ENCODE data around the gene FBRS. TPM values are rescaled to one million over a fixed set of nuclear protein-coding genes. Genes with fewer than 3 reads are reported as not detected.
A peak's percentile ranks its signal among the peaks of the same experiment; 100 is the strongest.
"Not testable (repeated sequence)": the region's sequence is repeated elsewhere in the genome, so short reads cannot be mapped to it uniquely, and the experiment has no call there.

The FBRS gene
- 33.2 TPM for total RNA-seq
- long read RNA-seq, partial matches to known transcripts: 38 of 45 reads
- long read RNA-seq, other reads (novel, unspliced or antisense): 3 of 45 reads

- peak; percentile 100 for DNase-seq (ENCODE audit: low spot score)
- intact Hi-C loops (cut with DNase I): loop anchor here (5.0 kb wide), 1 partner anchor 264 kb away; the partner anchor contains the start of gene FBXL19
These were observed at the start of gene FBRS for GRCh38 chr16:30657866-30658730. Gene FBRS (plus strand): TSS chr16:30658431. CDS start chr16:30659519, 1,088 bp downstream.

DNA sequence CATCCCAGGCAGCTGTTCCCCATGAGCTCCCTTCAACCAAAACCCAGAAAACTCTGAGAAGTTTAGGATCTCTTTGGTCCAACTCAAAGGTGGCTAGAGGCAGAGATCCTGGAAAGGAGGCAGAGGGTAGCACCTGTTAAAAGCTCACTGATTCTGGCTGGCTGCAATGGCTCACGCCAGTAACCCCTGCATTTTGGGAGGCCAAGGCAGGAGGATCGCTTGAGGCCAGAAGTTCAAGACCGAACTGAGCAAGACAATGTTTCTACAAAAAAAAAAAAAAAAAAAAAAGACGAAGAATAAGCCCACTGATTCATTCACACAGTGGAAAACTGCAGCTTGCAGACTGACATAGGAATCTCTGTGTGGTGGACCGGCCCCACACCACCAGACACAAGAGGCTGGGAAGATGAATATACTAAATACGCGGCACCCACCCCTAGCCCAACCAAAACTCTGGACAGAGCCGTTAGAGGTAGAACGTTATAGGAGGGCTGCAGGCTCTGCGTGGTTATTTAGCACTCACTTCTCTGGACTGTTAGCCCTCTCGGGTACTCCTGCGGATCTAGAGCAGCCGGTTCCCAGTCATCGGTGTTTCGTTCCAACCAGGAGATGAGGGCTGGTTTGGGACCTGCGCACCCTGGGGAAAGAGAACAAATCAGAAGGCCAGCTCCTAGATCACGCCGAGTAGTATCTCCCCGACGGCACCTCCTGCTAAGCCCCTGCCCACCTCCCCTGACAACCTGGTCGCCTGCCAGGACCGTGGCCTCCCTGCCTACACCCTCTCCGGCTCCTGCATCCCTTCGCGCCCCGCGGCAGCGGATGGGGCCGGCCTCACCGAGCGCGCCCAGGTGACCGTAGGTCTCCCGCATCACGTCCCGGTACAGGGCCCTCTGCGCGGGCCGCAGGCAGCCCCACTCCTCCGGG, 49.0 kb upstream of the FBRS start:
- DNase-seq (ENCODE audit: low spot score): peak; percentile 79
- intact Hi-C loops (cut with DNase I): no loop called here

GRCh38 chr16:30609926-30610839, 48.0 kb upstream of the FBRS start, which contains the start of gene ZNF689:
Gene ZNF689 (minus strand): TSS chr16:30610389. CDS start chr16:30610041, 348 bp downstream.
- intact Hi-C loops (cut with DNase I): no loop called here
- peak; percentile 97 for DNase-seq (ENCODE audit: low spot score)

DNA sequence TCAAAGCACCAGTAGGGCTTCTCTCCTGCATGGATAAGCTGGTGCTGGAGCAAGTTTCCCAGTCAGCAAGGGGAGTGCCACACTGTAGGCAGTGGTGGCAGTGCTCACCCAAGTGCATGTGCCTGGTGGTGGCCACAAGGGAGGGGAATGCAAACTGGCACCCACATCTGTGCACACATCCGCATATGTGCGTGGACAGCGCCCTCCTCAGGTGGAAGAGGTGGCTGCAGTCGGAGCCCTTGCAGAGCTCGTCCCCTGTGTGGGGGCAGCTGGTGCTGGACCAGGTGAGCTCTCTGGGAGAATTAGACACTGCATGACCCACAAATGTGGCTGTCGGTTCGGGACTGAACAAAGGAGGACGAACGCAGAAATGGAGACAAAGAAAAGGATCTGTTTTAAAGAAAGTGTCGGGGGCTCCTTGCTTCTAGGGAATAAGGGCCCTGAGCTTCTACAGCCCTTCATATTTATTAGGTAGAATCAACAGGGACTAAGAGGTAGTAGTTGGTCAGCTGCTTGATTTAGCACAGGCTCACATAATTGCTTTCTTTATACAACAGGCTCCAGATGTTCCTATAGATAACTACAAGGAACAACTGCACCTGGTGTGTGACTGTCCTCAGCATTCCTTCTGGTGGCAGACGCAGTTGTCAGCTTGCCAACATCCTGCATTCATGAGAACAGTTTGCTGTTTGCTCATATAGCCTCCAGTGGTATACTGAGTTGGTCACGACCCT, 42.7 kb upstream of the FBRS start:
- DNase-seq (ENCODE audit: low spot score): no peak
- intact Hi-C loops (cut with DNase I): no loop called here

- no peak for DNase-seq (ENCODE audit: low spot score)
- intact Hi-C loops (cut with DNase I): no loop called here
These were observed 39.0 kb upstream of the FBRS start for GRCh38 chr16:30619202-30619601.

GRCh38 chr16:30619638-30620037, 38.6 kb upstream of the FBRS start:
- intact Hi-C loops (cut with DNase I): no loop called here
- DNase-seq (ENCODE audit: low spot score): no peak

DNA sequence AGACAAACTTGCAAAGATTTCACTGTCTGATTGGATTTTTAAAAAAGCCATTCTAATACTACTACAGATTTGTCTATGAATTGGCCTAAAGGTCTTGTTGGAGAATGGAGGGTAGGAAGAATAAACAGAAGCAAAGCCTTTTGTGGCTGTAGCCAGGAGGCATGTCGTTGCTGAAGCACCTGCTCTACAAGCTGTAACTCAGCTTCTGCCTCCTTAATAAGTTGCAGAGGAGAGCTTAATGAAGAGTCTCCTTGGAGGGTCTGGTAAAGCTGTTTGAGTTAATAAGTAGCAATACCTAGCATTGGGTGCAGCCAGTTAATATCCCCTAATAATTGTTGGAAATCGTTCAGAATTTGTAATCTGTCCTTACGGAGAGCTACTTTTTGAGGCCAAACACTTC, 38.1 kb upstream of the FBRS start:
- intact Hi-C loops (cut with DNase I): no loop called here
- DNase-seq (ENCODE audit: low spot score): no peak

DNA sequence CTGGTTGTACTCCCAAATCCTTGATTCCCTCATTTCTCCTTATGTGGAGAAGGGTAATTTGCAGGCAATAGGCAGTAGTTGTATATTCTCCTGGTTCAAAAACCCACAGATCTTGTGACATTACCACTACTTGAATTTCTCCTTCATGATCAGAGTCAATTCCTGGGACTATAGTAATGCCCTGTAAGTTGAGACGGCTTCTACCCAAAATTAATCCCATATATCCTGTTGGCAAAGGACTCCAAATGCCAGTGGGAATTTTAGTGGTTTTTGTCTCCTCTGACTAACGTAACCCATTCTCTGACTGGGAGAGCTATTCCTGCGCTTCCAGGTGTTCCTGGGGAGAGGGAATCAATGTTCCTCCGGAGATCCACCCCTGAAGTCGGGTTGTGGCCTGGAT, 36.5 kb upstream of the FBRS start:
- intact Hi-C loops (cut with DNase I): no loop called here
- DNase-seq (ENCODE audit: low spot score): no peak

DNA sequence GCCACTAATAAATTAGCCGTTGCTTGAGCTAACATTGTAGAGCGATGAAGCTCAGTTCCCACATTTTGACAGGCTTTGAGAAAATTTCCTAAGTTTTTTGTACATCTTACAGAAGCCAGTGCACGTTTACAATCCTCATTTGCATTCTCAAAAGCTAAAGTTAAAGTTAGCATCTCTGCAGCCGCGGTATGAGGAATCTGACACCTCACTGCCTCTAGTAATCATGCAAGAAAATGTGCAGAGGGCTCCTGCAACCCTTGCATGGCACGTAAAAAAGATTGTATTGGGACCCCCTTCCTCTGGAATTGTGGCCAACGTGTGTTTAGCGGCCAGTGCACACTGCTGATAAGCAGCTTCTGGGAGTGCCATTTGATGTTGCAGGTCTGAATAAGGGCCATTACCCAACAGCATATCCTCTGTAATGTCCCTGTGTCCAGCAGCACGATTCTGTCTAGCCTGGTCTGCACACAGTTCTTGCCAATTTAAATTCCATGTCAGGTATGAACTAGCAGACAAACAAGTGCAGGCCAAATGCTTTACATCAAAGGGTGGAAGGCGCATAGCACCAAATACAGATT, 35.7 kb upstream of the FBRS start:
- intact Hi-C loops (cut with DNase I): no loop called here
- DNase-seq (ENCODE audit: low spot score): no peak

GRCh38 chr16:30623536-30624283, 34.5 kb upstream of the FBRS start:
- no peak for DNase-seq (ENCODE audit: low spot score)
- intact Hi-C loops (cut with DNase I): no loop called here

- intact Hi-C loops (cut with DNase I): no loop called here
- no peak for DNase-seq (ENCODE audit: low spot score)
These were observed 32.0 kb upstream of the FBRS start for GRCh38 chr16:30626236-30626635.

DNA sequence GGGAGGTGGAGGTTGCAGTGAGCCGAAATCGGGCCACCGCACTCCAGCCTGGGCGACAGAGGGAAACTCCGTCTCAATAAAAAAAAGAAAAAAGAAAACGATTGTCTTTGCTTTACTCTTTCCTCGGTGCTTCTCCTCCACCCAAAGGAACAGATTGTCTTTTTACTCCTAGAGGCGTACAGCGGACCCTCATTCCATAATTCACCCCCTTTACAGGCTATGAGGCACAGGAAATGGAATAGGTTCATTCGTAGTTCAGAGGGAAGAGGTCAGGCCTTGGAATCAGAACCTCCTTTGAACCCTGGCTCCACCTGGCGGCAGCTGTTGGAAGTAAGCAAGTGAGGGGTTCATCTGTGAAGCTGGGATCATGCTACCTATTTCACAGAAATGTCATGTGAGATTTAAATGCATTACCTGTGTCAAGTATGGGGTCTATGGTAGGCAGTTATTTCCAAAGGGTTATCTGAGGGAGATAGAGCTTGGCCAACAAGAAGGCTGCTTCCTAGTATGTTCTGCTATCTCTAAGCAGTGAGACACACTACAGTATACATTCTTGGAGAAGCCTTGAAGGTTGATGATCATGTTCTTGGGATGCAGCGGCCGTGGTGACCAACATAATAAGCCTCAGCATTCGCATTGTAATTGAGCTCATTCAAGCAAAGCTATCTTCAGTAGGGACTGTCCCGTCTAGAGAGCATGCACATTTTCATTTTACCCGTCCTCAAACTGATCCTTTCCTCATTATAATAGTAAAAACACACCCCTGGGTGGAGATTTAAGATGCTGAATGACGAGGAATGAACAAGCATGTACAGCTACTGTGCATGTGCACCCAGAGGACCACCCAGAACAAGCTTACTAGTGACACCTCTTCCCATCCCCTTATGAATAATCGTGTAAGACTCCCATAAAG, 29.3 kb upstream of the FBRS start:
- peak; percentile 93 for DNase-seq (ENCODE audit: low spot score)
- intact Hi-C loops (cut with DNase I): loop anchor here (2.0 kb wide), 1 partner anchor 70 kb away; the partner anchor contains the start of gene ZNF764

DNA sequence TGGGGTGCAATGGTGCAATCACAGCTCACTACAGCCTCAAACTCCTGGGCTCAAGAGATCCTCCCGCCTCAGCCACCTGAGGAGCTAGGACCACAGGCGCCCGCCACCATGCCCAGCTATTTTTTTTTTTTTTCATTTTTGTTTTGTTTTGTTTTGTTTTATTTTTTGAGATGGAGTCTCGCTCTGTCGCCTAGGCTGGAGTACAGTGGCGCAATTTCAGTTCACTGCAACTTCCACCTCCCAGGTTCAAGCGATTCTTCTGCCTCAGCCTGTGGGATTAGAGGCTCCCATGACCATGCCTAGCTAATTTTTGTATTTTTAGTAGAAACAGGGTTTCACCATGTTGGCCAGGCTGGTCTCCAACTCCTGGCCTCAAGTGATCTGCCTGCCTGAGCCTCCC, 25.8 kb upstream of the FBRS start:
- DNase-seq (ENCODE audit: low spot score): not testable (repeated sequence)
- intact Hi-C loops (cut with DNase I): loop anchor here (5.0 kb wide), 1 partner anchor 60 kb away; the partner anchor contains the start of gene ZNF688

DNA sequence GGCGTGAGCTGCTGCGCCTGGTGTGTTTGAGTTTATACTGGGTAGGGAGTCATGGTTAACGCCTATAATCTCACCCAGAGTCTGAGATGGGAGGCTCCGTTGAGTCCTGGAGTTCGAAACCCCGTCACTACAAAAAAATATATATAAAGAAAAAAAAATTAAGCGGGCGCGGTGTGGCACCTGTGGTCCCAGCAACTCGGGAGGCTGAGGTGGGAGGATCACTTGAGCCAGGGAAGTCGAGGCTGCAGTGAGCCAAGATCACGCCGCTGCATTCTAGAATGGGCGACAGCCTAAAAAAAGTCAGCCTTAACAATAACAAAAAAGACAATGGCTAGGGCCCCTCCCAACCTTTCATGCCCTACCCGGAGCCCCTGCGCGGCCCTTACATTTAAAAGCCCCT, 24.7 kb upstream of the FBRS start:
- DNase-seq (ENCODE audit: low spot score): no peak
- intact Hi-C loops (cut with DNase I): loop anchor here (5.0 kb wide), 1 partner anchor 61 kb away; the partner anchor contains the start of gene ZNF688

DNA sequence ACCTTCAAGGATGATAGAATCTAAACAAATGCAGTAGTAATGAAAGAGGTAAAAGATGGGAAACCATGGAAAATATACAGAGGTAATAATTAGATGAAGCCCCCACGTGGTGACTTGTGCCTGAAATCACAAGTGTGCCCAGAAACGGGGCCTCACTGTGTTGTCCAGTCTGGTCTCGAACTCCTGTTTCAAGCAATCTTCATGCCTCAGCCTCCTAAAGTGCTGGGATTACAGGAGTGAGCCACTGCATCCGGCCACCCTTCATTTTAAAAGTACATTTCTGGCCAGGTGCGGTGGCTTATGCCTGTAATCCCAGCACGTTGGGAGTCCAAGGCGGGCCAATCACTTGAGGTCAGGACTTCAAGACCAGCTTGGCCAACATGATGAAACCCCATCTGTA, 21.6 kb upstream of the FBRS start:
- DNase-seq (ENCODE audit: low spot score): no peak
- intact Hi-C loops (cut with DNase I): no loop called here

DNA sequence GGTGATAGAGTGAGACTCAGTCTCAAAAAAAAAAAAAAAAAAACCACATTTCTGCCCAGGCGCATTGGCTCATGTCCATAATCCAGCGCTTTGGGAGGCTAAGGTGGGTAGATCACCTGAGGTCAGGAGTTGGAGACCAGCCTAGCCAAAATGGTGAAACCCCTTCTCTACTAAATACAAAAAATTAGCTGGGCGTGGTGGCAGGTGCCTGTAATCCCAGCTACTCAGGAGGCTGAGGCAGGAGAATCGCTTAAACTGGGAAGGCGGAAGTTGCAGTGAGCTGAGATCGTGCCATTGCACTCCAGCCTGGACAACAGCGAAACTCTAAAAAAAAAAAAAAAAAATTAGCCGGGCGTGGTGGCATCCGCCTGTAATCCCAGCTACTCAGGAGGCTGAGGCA, 21.1 kb upstream of the FBRS start:
- intact Hi-C loops (cut with DNase I): not testable (repeated sequence)

More for the DNA sequence above, 21.1 kb upstream of the FBRS start:
- not testable (repeated sequence) for DNase-seq (ENCODE audit: low spot score)
